Activated CD8-positive, alpha-beta memory T cell treated with anti-CD3 and anti-CD28 coated beads for 24 hours (primary cell): ENCODE results near the gene ANKS1A.

ENCODE experiments used
- DNase-seq: peaks from one replicate; pipeline ENCODE4 v3.0.0-alpha.2; 2020

The ANKS1A gene

DNA sequence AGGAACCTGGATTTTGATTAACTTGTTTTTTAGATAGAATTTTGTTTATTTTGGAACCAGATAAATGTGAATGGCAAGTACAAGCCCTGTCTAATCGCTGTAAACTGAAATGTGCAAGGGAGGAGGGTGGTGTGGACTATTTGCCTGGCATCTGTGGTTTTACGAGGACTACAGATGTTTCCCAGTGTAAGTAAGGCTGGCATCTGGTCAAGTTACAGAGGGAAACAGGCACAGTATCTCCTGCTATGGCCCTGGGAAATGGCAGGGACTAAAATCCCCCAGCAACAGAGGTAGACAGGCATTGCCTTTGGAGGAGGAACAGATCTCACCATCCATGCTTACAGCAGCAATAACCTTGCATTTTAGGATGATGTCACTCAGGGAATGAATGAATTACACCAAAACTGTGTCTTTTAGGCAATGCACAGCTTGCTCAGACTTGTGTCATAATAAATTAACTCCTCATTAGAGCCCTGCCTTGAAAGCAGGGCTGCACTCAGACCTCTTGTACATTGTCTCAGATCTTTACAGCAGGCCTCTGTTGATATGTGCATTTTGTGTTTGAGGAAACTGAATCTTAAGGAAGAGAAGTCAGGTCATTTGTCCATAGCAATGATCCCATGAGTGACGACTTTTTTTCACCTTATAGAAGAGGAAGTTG, 155.8 kb downstream of the ANKS1A start:
- no peak for DNase-seq

DNA sequence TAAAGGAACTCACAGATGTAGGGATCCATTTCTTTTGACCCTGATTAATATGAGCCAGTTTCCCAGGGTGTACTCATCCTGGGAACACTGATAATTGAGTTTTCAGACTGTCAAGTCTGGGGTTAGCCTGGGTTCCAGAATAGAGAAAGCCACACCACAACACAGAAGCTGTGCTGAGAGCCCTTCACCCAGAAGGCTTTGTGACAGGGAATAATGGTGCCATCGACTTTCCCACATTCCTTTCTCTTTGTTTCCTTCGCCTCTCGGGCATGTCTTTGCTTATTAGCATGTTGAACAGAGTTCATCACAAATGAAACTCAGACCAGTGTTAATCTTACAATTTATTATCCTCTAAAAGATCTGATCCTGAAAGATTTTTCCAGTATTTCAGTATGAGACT, 157.0 kb downstream of the ANKS1A start:
- no peak for DNase-seq

DNA sequence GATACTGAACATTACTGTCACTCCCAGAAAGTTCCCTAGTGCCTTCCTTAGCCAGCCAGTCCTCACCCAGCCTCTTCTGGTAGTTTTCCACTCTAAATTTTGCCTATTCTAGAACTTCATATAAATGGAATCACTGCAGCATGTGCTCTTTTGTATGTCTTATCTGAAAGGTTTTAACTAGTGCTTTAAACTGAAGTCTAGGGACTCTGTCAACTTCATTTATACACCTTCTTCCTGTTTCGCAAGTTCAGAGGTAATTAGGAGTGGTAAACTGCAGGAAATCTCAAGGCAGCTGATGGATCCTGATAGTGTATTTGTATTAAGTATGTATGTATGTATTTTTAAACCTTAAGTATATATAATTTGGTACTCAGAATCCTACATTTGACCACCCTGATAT, 157.8 kb downstream of the ANKS1A start:
- no peak for DNase-seq

DNA sequence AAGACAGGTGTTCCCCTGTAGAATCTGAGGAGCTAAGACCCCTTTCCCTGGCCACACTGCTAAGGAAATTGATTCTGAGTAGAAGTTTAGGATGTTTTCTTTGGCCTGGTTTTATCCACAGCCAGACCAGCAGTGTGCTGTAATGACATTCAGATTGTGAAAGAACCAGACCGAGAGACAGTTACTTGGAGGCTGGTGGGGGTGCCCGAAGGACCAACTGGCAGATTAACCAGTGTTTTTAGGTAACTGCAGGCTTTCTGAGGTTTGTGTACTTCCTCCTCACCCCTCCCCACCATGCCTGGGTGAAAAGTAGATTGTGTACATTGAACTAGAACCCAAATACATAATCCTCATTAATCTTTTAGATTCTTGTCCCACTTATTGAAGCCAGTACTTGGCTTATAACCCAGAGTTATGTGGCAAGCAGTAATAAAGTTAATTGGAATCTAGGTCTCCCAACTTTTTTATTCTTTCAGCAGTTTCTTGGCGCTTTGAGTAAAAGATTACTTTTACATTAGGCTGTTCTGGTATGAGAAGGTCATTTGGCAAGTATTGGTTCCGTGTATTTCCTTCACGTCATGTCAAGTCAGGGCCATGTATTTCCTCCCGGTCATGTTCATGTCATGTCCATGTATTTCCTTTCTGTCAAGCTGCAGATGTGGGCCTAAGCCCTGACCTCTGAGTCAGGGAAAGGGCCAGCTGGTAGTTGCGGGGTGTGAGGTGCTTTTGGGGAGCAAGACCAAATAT, 158.4 kb downstream of the ANKS1A start:
- no peak for DNase-seq

DNA sequence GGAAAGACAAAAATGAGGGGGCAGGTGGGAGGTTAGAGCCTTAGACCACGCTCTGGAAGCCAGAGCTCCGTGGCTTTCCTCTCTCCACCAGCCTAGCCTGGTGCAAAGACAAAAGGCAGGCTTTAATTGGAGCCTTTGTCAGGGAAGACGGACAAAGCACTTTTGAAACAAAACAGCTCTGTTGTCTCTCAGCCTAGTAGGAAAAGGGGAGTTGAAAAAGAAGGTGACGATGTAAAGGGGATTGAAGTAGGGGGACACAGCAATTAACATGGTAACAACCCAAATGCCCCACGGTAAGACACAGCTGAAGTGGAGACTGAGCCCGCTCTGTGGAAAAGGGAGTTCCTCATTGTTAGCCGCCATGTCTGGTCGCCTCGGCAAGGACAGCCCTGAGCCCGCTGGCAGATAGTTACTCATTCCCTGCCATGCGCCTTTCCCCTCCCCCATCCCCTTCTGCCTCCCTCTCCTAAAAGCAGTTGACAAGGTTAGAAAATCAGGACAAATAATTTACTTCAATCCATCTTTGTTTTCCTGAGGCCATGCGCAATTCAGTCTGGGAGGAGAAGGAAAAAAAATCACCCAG, 159.1 kb downstream of the ANKS1A start:
- DNase-seq = no peak

DNA sequence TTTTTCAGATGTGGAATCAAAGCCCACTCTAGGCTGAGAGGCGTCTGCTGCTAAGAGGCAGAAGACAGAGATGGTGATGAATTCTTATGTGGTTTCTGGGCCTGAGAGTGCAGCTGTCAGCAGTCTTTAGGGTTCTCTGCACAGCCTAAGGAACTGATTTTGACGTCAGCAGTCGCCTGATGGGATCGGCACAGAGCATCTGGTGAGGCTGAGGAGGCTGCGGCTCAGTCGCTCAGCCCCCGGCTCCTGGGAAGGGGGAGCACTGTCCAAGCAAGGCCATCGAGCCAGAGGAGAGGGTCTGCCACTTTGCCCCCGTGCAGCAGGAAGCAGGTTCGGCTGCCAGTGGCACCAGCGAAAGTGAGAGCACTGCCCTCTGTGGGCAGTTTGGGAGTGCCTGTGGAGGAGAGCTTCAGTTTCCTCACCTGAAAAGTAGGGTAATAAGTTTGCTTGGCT, 159.6 kb downstream of the ANKS1A start:
- no peak for DNase-seq

DNA sequence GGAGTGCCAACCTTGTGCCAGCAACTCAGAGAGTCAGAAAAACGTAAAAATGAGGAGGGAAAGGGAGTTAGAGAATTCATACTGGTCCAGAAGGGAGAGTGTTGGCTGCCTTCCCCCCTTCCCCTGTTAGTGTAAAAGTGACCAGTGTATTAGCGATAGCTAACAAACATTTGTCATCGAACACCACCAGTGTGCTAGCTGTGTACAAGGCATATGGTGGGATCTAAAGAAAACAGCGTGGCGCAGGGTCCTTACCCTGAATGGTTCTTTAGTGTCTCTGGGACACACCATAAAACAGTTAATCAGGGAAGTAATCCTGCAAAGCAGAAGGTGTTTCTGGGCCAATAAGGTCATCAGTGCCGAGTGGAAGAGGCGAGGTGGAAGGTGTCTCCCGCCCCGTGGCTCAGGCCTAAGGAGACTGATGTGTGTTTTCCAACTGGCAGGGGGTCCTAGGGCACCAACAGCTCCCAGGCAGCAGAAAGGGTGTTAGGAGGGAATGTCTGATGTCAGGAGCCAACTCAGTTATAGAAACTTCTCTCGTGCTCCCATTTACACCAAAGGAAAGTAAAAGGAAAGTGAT, 160.2 kb downstream of the ANKS1A start:
- DNase-seq = no peak

DNA sequence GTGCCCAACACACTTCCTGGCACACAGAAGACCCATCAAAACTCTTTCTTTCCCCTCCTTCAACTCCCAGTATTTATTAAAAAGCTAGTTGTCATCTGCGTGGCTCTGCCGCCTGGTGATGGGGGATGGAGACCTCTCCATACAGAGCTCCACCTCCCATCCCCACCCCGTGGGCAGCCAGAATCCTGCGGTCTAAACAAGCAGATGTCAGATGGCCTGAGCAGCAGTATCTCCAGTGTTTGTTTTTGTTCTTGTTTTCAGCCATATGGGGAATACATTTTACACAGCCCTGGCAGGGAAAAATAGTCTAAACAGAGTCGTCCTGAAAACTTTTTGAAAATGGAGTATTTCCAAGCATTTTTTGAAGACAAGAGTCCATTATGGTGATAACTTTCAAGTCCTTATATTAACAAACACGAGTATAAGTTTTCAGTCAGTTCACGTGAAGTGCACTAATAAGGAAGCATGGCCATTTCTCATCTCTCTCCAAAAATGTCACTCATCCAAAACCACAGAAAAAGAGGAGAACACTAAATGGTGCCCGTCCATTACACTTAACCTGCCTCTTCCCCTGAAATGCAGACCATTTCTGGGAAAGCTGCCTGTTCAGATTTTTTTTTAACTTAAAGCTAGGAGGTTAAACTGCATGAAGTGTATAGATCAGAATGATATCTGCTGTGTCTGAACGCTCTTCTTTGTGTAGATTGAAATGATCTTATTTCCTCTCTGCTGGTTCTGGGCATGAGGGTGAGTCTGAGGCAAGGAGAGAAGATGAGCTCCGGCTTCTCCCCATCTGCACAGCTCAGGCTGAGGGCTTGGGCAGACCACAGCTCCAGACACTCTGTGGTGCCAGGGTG, 161.1 kb downstream of the ANKS1A start:
- no peak for DNase-seq

DNA sequence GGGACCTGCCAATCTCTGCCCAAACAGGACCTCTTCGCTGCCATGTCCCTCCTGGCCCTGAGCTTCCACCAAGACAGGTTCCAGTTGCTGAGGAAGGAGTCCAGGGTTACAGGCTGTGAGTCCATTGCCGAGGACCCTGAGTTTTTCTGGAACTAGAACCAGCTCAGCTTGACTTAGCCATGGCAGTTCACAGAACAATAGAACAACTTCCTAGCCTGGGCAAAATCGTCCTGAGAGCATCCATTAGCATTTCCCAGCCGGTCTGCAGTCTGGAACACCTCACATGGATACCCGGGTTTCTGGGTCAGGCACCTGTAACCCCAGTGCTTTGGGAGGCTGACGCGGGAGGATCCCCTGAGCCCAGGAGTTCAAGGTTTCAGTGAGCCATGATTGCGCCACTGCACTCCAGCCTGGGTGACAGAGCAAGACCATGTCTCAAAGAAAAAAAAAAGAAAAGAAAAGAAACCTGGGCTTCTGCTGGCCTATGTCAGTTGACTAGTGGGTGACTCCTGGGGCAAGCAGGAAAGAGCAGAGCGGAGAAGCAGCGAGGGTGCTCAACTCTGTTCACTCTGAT, 161.8 kb downstream of the ANKS1A start:
- no peak for DNase-seq

DNA sequence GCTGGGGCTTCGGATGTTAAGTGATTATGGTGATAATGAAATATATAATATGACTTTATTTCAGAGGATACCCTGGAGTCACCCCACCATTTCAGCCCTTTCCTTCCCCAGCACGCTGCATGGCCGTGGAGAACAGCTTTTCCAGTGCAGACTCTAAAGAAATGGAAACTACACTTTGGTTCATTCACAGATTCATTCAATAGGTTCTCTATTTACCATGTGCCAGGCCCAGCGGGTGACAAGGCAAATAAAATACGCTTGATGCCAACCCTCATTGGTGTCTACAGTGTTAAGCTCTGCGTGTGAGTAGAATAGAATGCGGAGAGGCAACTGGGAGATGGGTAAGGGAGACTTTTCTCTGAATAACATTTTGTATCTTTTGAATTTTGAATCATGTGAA, 162.3 kb downstream of the ANKS1A start:
- no peak for DNase-seq

DNA sequence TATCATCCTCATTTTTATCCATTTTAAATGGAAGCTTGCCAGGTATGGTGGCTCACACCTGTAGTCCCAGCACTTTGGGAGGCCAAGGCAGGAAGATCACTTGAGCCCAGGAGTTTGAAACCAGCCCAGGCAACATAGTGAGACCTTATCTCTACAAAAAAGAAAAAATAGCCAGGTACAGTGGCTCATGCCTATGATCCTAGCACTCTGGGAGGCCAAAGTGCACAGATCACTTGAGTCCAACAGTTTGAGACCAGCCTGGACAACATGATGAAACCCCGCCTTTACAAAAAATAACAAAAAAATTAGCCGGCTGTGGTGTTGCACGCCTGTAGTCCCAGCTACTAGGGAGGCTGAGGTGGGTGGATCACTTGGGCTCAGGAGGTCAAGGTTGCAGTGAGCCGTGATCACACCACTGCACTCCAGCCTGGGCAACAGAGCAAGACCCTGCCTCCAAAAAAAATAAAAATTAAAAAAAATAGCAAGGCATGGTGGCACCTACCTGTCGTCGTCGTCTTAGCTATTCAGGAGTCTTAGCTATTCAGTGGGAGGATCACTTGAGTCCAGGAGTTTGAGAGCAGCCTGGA, 163.0 kb downstream of the ANKS1A start:
- no peak for DNase-seq

DNA sequence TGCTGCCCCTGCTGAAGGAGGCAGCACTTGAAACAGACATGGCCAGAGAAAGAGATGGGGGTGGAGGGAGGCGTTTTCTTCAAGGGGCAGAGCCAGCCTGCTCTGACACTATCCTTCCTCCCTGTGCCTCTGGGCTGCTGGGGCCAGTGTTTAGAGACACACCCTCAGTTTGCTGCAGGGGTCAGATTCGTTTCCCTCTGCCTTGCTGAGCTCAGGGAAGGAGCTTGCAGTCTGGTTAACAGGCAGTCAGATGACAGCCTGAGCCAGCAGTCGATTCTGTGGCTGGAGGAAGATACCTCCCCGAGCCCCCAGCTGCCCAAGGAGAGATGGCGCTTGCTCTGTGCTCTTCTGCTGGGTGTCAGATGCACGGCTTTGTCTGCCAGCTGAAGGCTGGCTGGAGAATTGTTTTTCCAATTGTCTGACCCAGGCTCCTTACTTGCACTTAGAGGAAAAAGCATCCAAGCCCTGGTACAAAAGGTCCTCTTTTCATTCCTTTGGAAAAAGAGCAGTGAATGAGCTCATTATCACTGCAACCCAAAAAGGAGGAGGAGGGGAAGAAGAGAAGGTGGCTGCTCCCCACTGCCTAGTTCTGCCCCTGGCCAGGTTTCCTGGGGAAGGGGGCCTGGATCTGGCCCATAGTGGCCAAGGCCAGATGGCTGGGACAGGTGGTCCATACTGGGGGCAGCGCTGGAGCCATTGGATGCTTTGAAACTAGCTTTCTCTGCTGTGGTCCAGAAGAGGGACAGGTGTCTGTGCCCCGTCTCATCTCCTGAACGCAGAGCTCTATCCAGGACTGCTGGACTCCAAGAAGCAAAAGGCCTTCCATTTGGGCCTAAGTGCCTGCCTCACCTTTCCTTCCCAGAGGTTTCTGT, 163.9 kb downstream of the ANKS1A start:
- DNase-seq = no peak

DNA sequence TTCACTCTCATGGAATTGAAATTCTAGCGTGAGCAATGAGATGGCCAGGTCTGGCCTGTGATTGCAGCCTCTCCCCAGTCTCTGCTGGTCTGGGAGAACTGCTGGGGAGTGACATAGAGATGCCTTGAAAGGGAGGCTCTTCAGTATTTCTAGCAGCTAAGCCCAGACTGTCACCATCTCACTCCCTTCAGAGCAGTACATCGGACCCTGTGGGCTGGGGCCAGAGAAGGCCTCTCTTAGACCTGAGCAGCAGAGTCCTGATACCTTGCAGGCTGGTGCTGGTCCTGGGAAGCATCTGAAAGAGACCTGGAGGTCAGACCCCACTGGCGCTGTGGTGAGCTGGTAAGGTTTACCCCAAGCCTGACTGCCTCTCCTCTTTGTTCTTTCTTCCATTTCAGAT, 164.6 kb downstream of the ANKS1A start:
- DNase-seq = no peak

DNA sequence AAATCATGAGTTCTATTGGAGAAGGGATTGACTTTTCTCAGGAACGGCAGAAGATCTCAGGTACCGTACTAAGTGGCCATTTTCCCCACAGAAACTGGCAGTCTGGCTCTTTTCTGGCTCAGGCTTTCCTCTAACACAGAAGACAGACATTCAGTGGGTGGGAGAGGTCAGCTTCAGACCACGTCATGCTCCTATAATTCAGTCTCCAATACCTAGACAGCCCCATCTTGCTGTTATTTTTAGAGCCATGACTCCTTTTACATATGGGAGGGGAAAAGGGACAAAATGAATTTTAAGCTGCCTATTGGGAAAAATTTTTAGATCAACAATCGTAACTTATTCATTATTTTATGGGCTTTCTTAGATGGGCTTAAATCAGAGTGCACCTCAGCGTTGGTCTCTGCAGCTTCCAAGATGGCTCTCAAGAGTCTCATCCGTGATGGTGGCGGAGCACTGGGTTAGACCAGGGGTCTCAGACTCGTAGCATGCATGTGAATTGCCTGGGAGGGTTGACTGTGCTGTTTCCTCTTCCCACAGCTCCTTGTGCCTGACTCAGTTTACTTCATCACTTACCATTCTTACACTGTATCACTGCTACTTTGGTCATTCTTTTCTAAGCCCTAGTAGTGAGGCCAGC, 165.2 kb downstream of the ANKS1A start:
- no peak for DNase-seq

DNA sequence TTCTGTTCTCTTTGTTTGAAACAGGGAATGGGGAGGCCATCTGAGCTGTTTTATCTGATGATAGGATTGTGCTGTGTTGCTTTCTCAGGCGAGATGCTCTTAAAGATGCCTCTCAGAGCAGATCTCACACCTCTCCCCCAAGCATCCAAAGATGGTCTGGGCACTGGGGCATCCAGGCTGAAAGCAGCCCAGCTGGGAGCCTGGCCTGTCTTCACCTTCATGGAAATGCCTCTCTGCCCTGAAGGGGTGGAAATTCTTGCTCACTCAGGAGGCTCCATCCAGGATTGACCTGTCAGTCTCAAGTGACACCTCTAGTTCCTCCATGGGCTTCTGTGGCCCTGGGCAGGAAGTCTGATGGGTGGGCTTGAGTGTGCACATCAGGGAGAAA, 165.7 kb downstream of the ANKS1A start:
- no peak for DNase-seq

DNA sequence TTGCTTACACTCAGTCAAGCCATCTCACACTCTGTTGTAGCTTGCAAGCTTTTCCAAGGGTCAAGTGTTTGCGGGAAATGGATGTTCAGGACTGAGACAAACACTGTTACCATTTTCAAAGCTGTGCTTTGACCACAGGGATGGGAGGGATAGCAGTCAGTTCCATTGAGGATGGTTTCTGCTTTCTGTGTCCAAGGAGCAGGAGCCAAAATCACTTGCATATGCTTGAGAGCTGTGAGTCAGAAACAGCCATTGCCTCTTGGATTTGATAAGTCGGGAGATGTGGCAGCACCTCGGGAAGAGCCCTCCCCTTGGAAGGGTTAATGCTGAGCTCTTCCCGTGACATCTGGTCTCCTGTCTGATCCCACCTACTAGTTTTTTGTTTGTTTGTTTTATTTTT, 166.8 kb downstream of the ANKS1A start:
- no peak for DNase-seq

DNA sequence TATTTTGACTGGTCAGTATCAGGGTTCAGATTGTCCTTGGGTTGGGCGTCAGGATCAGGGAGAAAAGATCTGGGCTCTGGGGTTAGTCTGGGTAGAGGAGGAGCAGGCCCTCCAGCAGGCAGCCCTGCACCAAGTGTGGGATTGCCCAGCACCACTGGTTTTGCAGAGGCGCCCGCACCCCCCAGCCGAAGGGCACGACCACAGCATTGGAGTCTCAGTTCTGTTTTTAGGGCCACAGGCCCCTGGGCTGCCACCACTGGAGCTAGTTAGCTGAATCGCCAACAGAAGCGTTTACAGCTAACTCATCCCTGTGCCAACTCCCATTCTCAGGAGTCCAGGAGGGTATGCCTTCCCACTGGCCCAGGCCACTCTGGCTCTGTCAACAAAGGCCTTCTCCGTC, 167.9 kb downstream of the ANKS1A start:
- no peak for DNase-seq

DNA sequence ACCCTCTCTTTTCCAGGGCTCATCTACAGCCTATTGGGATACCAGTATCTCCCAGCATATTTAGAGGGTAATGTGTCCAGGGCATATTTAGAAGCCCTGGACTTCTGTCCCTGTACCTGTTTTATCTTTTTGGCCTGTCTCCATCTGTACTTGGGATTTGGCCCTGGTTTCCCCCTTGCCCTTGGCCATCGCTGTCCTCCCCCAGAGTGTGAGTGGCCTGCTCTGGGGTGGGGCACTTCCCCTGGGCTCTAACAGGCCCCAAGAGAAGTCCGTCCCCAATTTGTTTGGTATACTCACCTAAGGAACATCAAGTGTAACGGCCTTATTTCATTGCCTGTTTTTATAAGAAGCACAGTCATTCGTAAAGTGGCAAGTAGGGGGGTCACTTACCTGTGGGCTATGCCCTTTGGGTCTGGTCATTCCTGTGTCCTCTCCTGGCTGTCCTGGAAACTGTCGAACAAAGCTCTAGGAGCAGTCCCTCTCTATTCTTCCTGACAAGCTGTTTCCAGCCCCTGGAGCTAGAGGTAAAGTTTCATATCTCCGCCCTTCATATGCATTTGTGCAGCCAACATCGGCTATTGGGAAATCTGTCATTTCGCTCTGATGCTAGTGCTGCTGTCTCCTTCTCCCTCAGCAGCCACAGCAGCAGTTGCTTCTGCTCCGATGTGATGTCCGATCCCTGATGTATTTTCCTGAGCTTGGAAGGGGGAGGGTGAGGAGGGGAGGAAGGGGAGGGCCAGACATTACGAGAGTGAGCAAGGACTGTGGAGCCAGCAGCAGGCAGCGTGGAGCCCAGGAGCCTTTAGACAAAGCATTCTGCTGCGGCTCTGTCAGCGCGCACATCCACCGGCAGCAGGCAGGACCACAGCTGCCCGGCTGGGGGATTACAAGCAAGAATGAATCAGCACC, 168.6 kb downstream of the ANKS1A start:
- no peak for DNase-seq

DNA sequence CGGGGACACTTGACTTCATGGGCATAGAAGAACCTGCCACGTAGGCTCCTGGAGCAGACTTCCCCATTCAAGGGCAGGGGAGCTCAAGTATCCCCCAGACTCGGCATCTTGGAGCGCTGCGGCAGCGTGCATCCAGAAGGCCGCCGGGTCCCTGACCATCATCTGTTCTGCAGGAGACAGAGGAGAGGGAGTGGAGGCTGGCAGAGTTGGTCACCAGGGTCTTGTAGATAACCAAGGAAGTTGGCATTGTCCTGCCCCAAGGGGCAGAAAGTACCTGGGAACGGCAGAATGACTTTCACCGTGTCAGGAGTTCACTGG, 169.3 kb downstream of the ANKS1A start:
- DNase-seq = no peak
